Upper lobe of right lung (tissue), 1 donor: Measurements from ENCODE around the gene MGST2. TPM values are rescaled to one million over a fixed set of nuclear protein-coding genes. Genes with fewer than 3 reads are reported as not detected.

Source experiments
- ATAC-seq: fragments of 200-7000 bp; cut with Tn5 transposase; one replicate; pipeline ENCODE4 v1.9.1; 2020; ENCODE audit warnings: mild to moderate bottlenecking, moderate library complexity
- DNase-seq: peaks from one replicate; pipeline ENCODE4 v3.0.0-alpha.2; 2020
- H3K27ac ChIP-seq: fragments of 200-600 bp; one replicate; pipeline ENCODE4 v1.8.0; 2022
- H3K27me3 ChIP-seq: fragments of 200-600 bp; one replicate; pipeline ENCODE4 v1.8.0; 2022; ENCODE audit warnings: mild to moderate bottlenecking
- H3K36me3 ChIP-seq: fragments of 200-600 bp; one replicate; pipeline ENCODE4 v1.8.0; 2022
- H3K4me1 ChIP-seq: fragments of 200-600 bp; one replicate; pipeline ENCODE4 v1.8.0; 2022
- H3K4me3 ChIP-seq: fragments of 200-600 bp; one replicate; pipeline ENCODE4 v1.8.0; 2022; ENCODE audit warnings: mild to moderate bottlenecking
- H3K9me3 ChIP-seq: fragments of 200-600 bp; one replicate; pipeline ENCODE4 v1.8.0; 2022
- CTCF ChIP-seq: fragments of 200-600 bp; IDR thresholded peaks from one replicate; pipeline ENCODE4 v1.8.0; 2022; ENCODE audit warnings: antibody characterized with exemption
- intact Hi-C: fragments of 100-400 bp; cut with DNase I; formaldehyde crosslinking; loops from one replicate; pipeline ENCODE4 v1.11.0; 2022
- total RNA-seq: library from RNA; stranded (reverse); fragmentation: NEBNext Ultra II Directional; extraction: Animal tissue kit (Norgen Biotek cat#: 25700); gene quantifications from one replicate; pipeline ENCODE4 v1.2.1, GENCODE V29; 2021
- donor health status: DM: no; HTN: yes; CAD: no; lungs with severe emphysema.

The MGST2 gene
- total RNA-seq, 1 donor from 2014 or later: 64.6 TPM

- H3K27ac ChIP-seq: no peak overlapping the region
- intact Hi-C loops: no loop called here
- no peak overlapping the region for H3K4me3 ChIP-seq
- no peaks in the 10 kb centered on the region for H3K9me3 ChIP-seq
- no peak for TF ChIP-seq CTCF
- ATAC-seq (no peak), DNase-seq (no peak)
- no peaks in the 10 kb centered on the region for H3K27me3 ChIP-seq
- no peaks in the 10 kb centered on the region for H3K36me3 ChIP-seq
- H3K4me1 ChIP-seq: no peaks in the 10 kb centered on the region
These were observed 40.5 kb upstream of the MGST2 start for GRCh38 chr4:139625093-139625455.

GRCh38 chr4:139625482-139625881 is 40.1 kb upstream of the MGST2 start:
- no peaks in the 10 kb centered on the region for H3K4me1 ChIP-seq
- DNase-seq (no peak), ATAC-seq (no peak)
- H3K36me3 ChIP-seq: no peaks in the 10 kb centered on the region
- H3K27ac ChIP-seq: no peak overlapping the region
- H3K27me3 ChIP-seq: no peaks in the 10 kb centered on the region
- no peaks in the 10 kb centered on the region for H3K9me3 ChIP-seq
- intact Hi-C loops: no loop called here
- no peak overlapping the region for H3K4me3 ChIP-seq
- no peak for TF ChIP-seq CTCF

- TF ChIP-seq CTCF: no peak
- H3K27ac ChIP-seq: no peak overlapping the region
- peaks cover 5% of the 10 kb centered on the region for H3K4me1 ChIP-seq
- ATAC-seq (peak; percentile 84), DNase-seq (peak; percentile 69)
- no peaks in the 10 kb centered on the region for H3K36me3 ChIP-seq
- intact Hi-C loops: no loop called here
- no peak overlapping the region for H3K4me3 ChIP-seq
- no peaks in the 10 kb centered on the region for H3K9me3 ChIP-seq
- no peaks in the 10 kb centered on the region for H3K27me3 ChIP-seq
These were observed 37.2 kb upstream of the MGST2 start for GRCh38 chr4:139628184-139629012.

GRCh38 chr4:139629436-139630125 is 36.0 kb upstream of the MGST2 start:
- TF ChIP-seq CTCF: no peak
- peaks cover 5% of the 10 kb centered on the region for H3K4me1 ChIP-seq
- no peaks in the 10 kb centered on the region for H3K27me3 ChIP-seq
- intact Hi-C loops: no loop called here
- H3K36me3 ChIP-seq: no peaks in the 10 kb centered on the region
- H3K4me3 ChIP-seq: no peak overlapping the region
- H3K27ac ChIP-seq: no peak overlapping the region
- ATAC-seq (no peak), DNase-seq (no peak)
- no peaks in the 10 kb centered on the region for H3K9me3 ChIP-seq

- intact Hi-C loops: no loop called here
- DNase-seq: no peak
- Histone ChIP-seq H3K27ac (no peak overlapping the region), H3K4me3 (no peak overlapping the region), H3K9me3 (no peaks in the 10 kb centered on the region), H3K4me1 (peaks cover 5% of the 10 kb centered on the region), H3K27me3 (no peaks in the 10 kb centered on the region), H3K36me3 (no peaks in the 10 kb centered on the region)
- no peak for TF ChIP-seq CTCF
- ATAC-seq: no peak
These were observed 35.5 kb upstream of the MGST2 start for GRCh38 chr4:139630126-139630495.
